ENCODE measurements around the gene AIFM2.

AIFM2 gene

GRCh38 chr10:70066190-70066589 lies 66.4 kb downstream of the AIFM2 start:
- TF ChIP-seq CTCF (IDR thresholded peaks at IDR 0.05; ENCODE audit: control insufficient read depth, insufficient read depth, low read depth, low read length, missing control alignments), result no peak
- DNase-seq (ENCODE audit: low read depth), result no peak

GRCh38 chr10:70064486-70064885 lies 68.1 kb downstream of the AIFM2 start:
- H3K4me3 ChIP-seq (ENCODE audit: control insufficient read depth, low read depth, low read length), result no peak overlapping the region
- TF ChIP-seq CTCF (IDR thresholded peaks at IDR 0.05; ENCODE audit: control insufficient read depth, insufficient read depth, low read depth, low read length, missing control alignments), result no peak
- DNase-seq (ENCODE audit: low read depth), result no peak

More at GRCh38 chr10:70066190-70066589, 66.4 kb downstream of the AIFM2 start:
- H3K4me3 ChIP-seq (ENCODE audit: control insufficient read depth, low read depth, low read length), result no peak overlapping the region

- H3K4me3 ChIP-seq (ENCODE audit: control insufficient read depth, low read depth, low read length), result no peak overlapping the region
- DNase-seq (ENCODE audit: low read depth), result no peak
Measured at GRCh38 chr10:70063418-70064098, 69.1 kb downstream of the AIFM2 start.

More at GRCh38 chr10:70063418-70064098, 69.1 kb downstream of the AIFM2 start:
- no peak for TF ChIP-seq CTCF (IDR thresholded peaks at IDR 0.05; ENCODE audit: control insufficient read depth, insufficient read depth, low read depth, low read length, missing control alignments)

Measured in AG09309 (cell line).